GM19397 (cell line): ENCODE results near the gene POLR2I.

ENCODE experiments used
- ATAC-seq: cut with Tn5 transposase; IDR thresholded peaks from one replicate; pipeline ENCODE4 v1.9.1; 2021; ENCODE audit warnings: mild to moderate bottlenecking, moderate library complexity; ENCODE audit not compliant: unreplicated experiment

The POLR2I gene

DNA sequence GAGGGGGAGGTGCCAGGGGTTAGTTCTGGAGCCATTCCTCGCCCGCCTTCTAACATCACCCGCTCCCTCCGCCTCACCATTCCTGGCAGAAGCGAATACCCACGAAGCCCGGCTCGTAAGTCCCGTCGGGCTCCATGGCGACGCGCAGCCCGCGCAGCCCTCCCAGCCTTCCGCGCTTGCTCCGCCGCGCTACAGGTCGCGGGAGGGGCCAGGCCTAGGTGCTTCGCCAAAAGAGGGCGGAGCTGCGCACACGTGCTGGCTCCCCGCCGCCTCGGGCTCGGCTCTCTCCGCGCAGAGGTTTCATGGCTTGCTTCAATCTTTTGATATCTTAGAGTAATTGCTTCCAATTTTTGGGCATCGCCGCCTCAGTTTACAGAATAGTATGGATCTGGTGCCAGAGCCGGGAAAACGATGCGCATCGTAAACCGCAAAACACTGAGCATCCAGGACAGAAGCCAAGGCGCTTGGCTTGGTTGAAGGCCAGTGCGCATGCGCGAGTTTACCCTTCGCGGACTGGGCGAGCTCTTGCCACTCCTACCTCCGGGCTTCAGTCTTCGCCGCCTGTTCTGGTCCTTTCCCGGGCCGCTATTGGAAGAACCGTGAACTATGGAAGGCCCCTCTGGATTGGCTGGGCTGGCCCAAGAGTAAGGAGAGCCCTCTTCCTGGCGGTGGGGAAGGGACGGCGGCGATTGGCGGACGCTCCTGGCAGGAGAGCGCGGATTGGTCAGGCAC lies at the start of gene POLR2I:
POLR2I (minus strand) TSS at position 155 of the 732 bp plus-strand sequence; CDS start at position 136, 19 bp downstream.
- ATAC-seq = peak; percentile 83

- no peak for ATAC-seq
Observed at GRCh38 chr19:36163813-36164212, 49.1 kb upstream of the POLR2I start.

DNA sequence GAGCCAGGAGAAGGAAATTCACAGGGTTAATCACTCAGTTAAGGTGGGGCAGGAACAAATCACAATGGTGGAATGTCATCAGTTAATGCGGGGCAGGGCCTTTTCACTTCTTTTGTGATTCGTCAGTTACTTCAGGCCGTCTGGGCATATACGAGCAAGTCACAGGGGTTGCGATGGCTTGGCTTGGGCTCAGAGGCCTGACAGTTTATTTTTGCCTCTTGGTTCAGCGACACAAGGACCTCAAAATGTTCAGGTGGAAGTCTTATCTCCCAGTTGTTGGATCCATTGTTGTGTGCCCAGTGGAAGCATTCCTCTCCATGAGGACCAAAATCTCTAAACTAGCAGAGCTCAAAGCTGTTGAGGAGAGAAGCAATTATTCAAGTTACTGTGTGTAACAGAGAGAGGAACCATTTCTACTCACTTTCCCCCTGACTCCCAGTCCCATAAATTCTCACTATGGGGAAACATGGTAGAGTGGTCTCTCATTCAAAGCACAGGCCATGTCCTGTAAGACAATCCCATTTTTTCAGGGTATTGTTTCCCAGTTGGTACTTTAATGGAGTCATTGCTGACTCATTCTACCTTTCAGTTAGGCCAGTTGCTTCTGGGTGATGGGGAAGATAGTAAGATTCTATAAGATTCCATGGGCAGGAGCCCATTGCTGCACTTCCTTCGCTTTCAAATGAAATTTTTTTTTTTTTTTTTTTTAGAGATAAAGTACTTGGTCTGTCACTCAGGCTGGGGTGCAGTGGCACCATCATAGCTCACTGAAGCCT lies 46.3 kb upstream of the POLR2I start:
- ATAC-seq = no peak

- ATAC-seq = no peak
Observed at GRCh38 chr19:36153126-36153525, 38.5 kb upstream of the POLR2I start.

DNA sequence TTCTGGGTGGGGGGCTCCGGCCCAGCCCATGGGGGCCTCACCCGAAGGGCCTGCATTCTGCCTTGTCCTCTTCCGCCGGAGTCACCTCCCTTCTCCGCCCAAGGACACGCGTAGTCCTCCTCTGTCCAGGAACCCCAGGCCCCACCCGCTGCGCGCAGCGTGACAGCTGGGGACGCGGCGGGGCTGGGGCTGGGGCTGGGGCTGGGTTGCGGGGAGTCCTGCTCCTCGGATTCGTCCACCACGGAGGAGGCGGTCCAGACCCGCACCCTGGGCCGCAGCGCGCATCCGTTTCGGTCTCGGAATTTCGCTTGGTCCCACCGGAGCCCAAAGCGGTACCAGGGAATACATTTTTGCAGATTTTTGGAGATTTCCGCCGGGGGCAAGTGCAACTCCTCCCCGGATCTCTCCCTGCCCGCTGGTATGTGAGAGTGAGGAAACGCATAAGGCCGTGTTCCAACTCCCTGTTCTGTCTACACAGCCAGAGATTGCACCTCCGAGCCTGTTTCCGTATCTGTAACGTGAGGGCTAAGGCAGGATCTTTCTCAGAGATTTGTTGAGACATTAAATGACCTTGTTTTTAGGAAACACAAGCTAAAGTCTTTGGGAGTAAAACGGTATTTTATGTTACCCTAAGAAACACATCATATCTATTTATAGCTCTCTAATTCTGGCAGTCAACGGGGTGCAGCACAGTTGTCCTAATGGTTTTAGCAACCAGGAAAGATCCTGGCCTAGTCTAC lies 37.8 kb upstream of the POLR2I start, which contains the start of gene COX7A1:
COX7A1 (minus strand) TSS at position 96 of the 740 bp plus-strand sequence; CDS start at position 56, 40 bp downstream.
- no peak for ATAC-seq

DNA sequence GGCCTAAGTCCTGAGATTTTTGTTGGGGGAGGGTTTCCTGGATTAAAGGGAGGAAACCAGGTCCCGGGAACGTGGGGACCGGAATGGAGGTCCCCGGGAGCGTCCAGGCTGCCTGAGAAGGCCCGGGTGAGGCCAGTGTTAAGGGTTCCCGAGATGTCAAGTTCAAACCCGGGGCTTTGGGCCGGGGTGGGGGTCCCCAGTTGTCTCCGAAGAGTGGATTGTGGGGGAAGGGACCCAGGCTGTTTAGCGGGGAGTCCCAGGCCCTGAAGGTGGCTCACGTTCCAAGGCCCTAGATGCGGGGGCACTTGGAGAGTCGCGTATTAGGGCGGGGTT lies 37.3 kb upstream of the POLR2I start:
- no peak for ATAC-seq

DNA sequence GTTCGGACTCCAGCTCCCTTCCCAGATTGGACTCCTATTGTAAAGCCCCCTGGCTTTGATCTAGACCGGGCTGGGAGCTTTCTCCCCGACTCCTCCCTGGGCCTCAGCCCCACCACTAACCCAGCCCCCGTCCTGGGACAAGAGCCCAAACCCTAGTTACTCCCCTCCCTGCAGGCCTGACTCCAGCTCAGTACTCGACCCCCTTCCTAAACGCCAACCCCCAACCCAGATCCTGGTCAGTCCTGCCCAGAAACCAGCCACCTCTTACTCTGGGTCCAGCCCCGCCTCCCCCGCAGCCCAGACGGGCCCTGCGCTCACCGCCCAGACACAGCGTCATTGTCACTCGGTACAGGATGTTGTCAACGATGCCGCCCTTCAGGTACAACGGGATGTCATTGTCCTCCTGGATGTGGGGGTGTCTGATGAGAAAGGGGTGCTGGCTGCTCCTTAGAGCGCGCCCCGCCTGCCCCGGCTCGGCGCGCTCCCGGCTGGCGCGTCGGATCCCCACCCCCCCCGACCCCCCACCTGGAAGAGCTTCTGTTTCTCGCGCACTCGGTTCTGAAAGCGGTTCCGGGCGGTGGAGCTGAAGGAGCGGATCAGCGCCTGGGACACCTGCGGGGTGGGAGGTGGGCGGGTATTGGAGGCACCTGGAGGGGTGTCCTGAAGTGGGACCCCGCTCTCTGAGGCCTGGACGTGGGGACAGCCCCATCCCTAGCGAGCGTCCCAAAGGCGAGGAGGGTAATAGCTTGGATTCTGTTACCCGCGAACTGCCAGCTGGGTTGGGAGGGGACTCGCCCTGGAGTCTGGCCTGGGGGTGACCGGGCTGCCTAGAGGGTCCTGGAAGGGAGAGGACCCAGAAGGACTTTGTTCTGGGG lies 36.7 kb upstream of the POLR2I start:
- no peak for ATAC-seq

- no peak for ATAC-seq
Observed at GRCh38 chr19:36150586-36150985, 35.9 kb upstream of the POLR2I start.

GRCh38 chr19:36149673-36150406 lies 35.2 kb upstream of the POLR2I start:
- no peak for ATAC-seq

DNA sequence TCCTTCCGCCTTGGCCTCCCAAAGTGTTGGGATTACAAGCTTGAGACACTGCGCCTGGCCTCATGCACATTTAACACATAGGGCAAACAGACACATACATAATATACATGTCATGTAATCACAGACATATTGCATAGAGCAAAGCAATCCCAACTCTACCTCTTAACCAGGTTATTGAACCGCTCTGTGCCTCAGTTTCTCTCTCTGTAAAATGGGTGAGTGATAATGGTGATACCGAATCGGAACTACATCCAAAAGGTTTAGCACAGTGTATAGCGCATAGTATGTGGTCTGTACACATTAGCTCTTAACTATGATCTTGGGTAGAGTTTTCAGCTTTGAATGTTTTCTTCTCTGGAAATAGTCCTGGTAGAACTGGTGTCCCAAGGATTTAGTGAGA lies 29.9 kb upstream of the POLR2I start:
- no peak for ATAC-seq

DNA sequence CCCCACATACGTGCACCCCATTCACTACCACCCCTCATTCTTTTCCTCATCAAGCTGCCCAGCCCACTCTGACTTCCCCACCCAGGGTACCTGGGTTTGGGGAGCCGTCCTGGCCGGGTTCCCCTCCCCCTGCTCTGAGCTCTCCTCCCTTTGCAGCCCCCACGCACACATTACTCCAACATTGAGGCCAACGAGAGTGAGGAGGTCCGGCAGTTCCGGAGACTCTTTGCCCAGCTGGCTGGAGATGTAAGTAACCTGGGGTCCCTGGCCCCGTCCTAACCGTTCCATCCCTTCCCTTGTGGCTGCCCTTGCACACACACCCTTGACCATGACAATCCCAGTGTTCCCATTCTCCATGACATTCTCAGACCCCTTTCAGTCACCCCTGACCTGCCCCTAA lies 27.8 kb upstream of the POLR2I start:
- no peak for ATAC-seq

DNA sequence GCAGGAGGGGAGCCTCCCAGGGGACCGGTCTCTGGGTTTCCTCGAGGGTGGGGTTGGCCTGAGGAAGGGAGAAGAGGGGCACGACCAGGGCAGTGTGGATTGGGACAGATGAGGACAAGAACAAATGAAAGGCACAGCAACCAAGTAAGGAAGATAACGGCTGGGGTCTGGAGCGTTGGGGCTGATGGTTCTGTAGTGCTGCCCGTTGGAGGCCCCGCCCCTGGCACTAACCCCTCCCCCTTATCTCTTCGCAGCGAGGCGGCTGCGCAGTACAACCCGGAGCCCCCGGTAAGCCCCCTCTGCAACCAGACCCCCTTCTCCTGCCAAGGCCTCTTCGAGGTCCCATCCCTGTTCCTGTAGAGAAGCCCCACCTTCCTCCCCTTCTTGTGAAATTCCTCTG lies 27.4 kb upstream of the POLR2I start:
- no peak for ATAC-seq

GRCh38 chr19:36141039-36141927 lies 26.6 kb upstream of the POLR2I start:
- ATAC-seq = peak; percentile 35

DNA sequence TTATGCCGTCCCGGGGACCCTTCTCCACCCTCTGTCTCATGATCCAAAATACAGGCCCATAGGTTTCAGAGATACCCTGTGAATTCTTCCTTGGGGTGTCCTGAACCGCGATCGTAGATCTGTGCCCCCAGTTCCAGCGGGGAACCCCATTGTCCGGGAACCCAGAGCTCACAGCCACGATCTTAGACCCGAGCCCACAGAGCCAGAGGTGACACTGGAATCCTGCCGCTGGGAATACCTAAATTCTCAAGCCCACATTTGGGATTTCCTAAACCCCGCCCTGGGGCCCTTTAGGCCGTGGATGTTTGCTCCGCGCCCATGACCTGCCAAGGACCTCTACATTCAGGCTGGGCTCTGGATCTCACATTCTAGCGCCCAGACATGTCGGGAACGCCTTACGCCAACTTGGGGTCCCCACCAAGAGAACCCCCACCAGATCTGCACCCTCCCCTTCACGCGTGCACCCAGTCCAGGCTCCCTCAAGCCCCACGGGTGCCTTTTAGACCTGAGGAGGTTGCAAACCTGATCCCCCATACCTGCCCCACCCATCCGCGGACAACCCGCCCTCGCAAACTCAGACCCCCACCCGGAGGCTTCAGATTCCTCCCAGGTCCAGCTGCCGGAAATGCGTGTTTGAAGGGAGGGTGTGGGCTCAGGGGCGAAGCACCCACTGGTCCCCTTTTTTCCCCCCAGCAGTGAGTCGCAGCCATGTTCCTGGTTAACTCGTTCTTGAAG lies 25.8 kb upstream of the POLR2I start:
- ATAC-seq = no peak

DNA sequence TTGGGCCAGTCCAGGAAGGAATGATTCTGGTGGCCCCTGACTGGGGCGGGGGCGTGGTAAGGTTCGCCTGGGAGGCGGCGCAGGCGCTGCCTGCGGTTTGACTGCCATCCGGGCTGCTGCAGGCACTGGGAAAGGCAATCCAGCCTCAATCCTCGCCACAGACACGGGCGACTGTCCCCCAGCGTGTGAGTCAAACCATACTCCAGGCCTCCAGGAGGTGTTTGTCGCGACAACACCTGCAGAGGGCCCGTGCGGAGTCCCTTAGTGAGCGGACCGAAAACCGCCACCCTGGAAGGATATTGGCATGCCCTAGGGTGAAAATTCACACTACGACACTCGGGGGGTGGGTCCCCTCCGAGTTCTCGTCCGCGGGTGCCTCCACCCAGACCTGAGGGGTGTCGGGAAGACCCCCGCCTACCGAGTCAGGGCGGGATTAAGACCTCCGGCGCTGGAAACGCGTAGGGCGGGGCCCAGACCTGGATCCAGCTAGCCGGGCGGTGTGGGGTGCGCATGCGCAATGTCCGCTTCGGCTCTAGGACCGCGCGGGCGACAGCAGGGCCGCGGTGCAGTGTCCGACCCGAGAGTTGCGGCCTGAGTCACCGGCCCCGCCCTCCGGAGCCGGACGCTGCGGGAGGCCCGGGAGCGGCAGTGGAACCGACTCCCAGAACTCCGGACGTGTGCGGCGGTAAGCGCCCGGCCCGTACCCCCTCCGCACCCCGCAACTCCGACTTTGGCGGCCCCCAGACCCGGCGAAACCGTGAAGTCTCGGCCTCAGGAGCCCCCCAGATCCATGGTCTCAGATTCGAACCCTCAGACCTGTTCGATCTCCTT lies 25.0 kb upstream of the POLR2I start, which contains the start of gene CAPNS1:
CAPNS1 (plus strand) TSS at position 594 of the 831 bp plus-strand sequence. CDS start 946 bp downstream, outside the sequence.
- ATAC-seq = peak; percentile 86

- no peak for ATAC-seq
Observed at GRCh38 chr19:36139120-36139472, 24.4 kb upstream of the POLR2I start.

DNA sequence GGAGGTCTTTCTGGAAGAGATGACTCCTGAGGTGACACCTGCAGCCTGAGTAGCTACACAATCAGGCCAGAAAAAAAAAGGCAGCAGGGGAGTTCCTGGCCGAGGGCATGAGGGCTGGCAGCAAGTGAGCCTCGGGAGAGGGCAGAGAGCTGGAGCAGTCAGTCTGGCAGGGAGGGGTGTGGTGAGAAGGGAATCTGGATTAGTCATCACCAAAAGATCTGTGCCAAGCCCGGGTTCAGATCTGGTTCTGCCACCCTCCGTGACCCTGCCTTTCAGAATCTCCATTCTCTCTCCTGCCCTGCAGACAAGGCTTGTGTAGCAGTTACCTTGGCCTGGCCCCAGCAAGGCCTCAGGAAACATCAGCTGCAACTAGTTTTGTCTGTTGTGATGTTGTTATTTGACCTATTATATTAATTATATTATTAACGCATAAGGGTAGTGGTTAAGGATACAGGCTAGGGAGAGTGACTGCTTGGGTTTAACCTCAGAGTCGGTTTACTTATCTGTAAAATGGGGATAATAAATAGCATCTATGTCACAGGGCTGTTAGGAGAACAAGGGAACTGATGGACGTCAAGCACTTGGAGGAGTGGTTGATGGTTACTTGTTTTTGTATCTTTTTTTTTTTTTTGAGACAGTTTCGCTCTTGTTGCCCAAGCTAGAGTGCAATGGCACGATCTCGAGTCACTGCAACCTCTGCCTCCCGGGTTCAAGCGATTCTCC lies 22.4 kb upstream of the POLR2I start:
- no peak for ATAC-seq
